HG03159 (cell line): ENCODE data around the gene TMEM225.
"Not testable (repeated sequence)": the region's sequence is repeated elsewhere in the genome, so short reads cannot be mapped to it uniquely, and the experiment has no call there.

Experiments
- ATAC-seq: cut with Tn5 transposase; IDR thresholded peaks from one replicate; pipeline ENCODE4 v1.9.1; 2021; ENCODE audit warnings: mild to moderate bottlenecking, moderate library complexity; ENCODE audit not compliant: unreplicated experiment

The TMEM225 gene, protein sequence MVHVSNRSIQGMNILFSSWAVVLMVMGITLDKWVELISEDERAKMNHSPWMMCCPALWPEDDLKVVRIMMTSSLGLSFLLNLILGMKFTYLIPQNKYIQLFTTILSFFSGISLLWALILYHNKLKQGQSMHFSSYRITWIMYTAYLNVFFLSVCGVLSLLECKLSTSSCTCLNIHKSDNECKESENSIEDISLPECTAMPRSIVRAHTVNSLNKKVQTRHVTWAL

DNA sequence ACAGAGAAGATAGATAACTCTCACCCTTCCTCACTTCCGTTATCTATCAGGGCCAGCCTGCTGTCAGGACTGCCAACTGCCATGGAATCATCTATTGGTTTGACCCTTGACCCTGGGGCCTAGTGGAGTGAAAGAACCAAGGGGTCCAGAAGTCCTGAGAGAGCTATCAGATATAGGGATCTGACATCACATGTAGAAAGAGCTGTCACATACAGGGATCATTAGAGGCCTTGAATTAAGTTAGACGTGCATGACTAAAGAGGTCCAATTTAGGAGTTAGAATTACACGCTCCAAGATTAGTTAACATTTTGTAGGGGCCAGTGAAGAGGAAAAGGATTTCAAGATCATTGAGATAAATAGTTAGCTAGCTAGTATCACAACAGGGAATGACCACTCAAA is at the start of gene TMEM225:
TSS of gene TMEM225 (minus strand) at position 101 of the 400 bp plus-strand sequence. CDS start 245 bp downstream, outside the sequence.
- ATAC-seq: no peak

DNA sequence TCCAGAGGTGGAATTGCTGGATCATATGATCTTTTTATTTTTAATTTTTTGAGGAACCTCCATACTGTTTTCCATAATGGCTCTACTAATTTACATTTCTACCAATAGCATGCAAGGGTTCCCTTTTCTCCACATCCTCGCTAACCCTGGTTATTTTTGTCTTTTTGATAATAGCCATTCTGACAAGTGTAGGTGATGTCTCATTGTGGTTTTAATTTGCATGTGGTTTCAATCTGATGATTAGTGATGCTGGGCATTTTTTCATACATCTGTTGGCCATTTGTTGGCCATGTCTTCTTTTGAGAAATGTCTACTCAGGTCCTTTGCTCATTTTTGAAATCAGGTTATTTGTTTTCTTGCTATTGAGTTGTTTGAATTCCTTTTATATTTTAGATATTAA is 38.6 kb upstream of the TMEM225 start:
- no peak for ATAC-seq

DNA sequence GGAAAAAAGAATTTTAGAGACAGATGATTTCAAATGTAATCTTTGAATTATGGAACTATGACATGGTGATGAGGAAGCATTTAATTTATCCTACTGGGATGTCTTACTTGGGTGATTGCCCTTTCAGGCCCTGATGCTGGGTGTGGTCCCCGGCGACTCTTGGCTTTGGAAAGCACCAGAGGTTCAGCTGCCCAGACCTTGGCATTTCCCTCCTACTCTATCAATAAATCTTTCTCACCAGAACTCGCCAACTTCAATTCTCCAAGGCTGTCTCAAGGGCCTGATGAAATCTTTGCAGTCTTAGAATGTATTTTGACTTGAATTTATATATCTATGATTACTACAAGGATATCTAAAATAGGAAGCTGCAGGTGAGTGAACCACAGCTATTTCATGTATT is 35.5 kb upstream of the TMEM225 start:
- no peak for ATAC-seq

DNA sequence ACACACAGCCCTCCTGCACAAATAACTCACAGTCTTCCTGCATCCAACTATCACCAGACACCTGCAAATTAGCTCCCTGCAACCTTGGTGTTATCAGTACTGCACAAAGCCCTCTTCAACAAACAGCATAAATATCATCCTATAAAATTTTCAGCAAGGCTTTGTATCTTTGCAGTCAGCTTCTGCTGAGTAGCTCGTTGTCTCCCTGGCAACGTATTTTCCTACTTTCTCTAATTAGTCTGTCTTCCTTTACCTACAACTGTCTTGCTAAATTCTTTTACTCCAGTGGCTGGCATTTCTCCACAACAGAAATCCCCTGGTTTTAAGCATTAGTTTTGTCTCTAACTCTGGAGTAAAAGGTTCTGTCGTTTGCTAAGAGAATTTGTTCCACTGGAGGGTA is 20.4 kb upstream of the TMEM225 start:
- ATAC-seq: no peak

DNA sequence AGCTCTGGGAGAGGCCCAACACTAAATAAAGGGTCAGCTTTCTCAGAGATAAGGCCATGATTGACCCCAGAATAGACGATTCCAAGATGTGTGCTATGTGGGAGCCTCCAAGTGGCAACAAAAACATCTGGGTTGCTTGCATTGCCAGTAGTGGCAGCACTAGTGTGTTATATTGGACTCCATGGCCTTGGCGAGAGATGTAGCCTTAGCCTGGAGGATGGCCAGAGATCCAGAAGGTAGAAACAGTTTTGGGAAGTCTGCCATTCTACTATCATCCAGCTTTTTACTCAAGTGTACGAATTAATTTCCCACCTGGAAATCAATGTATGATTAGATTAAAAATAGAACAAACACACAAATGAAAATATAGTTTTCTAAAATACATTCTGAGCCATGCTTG is 19.5 kb upstream of the TMEM225 start:
- no peak for ATAC-seq

DNA sequence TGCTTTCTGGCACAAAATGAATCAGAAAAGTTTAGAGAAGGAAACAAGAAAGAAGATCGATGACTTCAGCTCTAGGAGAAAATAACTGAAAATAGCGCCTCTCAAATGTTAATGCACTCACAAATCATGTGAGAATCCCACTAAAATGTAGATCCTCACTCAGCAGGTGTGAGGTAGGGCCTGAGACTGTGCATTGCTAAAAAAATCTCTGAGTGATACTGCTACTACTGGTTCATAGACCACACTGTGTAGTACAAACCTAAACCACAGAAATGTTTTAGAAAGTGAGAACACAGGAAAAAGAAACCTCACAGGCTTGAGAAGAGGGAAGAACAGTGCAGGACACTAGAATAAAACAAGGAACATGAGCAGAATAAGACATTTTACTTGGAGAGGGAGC is 18.5 kb upstream of the TMEM225 start:
- peak; percentile 69 for ATAC-seq

DNA sequence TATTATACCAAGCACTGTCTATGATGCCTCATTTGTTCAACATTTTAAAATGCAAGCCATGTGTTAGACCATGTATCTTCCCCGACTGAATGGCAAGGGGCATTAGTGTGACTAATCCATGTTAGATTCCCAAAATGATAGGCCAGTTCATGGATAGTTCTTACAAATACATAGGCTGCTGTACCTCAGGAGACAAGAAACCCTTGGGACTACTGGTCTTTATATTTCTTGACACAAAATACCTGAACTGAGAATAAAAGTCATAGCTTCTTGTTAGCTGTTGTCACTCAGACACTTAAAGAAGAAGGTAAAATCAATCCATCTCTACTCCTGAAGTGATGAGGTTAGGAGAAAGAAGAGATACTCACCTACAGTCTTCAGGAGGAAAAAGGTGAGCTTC is 16.4 kb upstream of the TMEM225 start, which contains the start of gene OR8D4:
TSS of gene OR8D4 (plus strand) at position 301 of the 400 bp plus-strand sequence. CDS start 4,265 bp downstream, outside the sequence.
- no peak for ATAC-seq

DNA sequence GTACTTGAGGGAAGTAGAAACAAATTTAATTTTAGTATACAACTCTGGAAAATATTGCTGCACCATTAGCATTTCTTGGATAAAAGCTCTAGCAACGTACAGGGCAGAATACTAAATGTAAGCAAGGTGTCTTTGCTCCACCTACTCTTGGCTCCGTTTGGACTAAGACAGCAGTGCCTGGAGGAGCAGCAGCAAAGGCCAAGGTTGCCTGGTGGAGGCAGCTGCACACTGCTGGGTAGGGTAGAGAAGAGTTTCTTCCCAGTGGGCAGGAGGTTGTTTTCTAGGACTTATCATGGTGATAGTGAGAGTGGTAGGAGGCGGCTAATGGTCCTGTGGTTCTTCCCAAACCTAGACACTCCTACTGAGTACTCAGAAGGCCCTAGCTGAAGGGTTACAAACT is 14.3 kb upstream of the TMEM225 start:
- ATAC-seq: no peak

DNA sequence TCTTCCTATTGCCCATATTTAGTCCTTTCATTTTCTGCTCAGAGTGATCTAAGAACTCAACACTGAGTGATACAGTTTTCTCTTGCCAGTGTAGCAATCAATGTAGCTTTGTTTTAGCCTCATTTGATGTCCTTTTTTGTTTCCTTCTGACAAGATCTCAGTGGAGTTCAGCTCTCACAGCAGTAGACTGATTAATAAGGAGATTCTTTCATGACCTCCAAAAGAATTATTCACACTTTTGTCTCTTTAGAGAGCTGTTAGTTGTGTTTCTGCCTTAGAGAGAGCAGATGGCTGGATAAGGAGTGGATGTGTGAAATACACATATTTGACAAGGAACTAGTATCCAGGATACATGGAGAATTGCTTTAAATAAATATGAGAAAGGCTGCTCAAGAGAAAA is 6.6 kb upstream of the TMEM225 start:
- no peak for ATAC-seq

DNA sequence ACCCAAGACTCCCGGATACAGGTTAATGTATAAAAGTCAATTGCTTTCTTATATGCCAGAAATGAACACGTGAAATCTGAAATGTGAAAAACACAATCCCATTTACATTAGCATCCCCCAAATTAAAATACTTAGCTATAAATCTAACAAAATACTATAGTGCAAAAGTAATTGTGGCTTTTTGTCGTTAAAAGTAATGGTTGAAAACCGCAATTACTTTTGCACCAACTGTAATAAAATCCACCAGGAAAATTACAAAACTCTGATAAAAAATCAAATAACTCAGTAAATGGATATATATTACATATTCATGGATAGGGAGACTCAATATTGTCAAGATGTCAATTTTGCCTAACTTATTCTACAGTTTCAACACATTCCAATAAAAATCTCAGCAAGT is 4.6 kb downstream of the TMEM225 start:
- ATAC-seq: no peak

DNA sequence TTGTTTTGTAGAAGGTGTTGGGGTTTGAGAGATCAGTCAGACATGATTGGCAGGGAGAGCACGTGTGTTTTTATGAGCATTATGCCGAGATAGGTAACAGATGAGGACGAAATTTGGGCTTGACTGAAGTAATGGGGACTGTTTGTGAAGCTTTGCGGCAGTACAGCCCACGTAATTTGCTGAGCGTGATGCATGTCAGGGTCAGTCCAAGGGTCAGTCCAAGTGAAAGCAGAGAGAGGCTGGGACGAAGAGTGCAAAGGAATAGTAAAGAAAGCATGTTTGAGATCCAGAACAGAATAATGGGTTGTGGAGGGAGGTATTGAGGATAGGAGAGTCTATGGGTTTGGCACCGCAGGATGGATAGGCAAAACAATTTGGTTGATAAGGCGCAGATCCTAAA is 17.7 kb downstream of the TMEM225 start:
- not testable (repeated sequence) for ATAC-seq

DNA sequence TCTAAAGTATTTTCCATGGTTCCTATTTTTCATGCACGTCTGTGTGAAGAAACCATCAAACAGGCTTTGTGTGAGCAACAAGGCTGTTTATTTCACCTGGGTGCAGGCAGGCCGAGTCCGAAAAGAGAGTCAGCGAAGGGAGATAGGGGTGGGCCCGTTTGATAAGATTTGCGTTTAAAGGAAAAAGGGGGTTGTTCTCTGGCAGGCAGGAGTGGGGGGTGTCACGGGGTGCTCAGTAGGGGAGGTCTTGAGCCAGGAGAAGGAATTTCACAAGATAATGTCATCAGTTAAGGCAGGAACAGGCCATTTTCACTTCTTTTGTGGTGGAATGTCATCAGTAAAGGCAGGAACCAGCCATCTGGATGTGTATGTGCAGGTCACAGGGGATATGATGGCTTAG is 20.2 kb downstream of the TMEM225 start:
- not testable (repeated sequence) for ATAC-seq

DNA sequence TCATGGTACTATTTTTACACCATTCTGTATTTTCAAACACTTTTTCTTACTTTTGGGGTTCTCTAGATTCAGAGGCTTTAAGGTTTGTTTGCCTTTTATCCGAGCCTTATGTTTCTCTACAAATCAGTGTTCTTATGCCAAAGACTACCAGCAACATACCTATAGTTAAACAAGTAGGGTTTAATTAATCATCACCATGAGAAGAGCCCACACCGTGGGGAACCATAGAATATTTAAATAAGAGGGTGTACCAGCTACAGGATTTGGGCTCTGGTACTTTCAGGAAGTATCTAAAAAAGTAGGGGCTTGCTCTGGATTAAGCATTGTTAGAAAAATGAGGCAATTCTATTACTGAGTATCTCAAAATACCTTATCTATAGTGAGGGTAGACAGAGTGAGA is 25.7 kb downstream of the TMEM225 start:
- ATAC-seq: no peak

DNA sequence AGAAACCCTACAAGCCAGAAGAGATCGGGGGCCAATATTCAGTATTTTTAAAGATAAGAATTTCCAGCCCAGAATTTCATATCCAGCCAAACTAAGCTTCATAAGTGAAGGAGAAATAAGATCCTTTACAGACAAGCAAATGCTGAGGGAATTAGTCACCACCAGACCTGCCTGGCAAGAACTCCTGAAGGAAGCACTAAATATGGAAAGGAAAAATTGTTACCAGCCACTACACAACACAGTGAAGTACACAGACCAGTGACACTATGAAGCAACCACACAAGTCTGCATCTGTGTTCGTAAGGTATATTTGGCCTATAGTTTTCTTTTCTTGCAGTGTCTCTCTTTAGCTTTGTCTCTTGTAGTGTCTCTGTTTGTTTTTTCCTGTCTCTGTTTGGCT is 29.0 kb downstream of the TMEM225 start:
- no peak for ATAC-seq

DNA sequence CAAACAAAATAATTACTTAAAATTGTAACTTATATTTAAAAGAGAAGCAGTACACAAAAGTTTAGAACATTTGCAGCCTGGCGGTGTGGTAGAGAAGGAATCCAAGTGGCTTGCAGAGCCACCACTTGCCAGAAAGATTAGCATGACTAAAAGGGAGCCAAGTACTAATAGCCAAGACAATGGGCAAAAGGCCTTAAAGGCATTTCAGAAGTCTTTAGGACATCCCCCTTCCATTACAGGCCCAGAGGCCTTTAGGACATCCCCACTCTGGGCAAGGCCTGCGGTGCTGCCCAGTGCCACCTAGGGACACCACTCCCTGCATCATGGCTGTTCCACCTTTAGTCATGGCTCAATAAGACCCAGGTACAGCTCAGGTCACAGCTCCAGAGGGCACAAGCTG is 32.4 kb downstream of the TMEM225 start:
- no peak for ATAC-seq

DNA sequence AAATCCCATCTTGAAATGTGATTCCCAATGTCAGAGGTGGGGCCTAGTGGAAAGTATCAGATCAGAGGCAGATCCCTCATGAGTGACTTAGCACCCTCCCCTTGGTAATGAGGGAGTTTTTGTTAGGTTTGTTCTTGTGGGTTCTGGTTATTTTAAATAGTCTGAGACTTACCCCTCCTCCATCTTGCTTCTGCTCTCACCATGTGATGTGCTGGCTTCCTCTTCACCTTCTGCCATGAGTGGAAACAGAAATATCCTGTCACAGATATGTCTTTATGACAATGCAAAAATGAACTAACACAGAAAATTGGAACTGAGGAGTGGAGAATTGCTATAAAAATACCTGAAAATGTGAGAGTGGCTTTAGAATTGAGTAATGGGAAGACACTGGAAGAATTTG is 33.1 kb downstream of the TMEM225 start:
- no peak for ATAC-seq

DNA sequence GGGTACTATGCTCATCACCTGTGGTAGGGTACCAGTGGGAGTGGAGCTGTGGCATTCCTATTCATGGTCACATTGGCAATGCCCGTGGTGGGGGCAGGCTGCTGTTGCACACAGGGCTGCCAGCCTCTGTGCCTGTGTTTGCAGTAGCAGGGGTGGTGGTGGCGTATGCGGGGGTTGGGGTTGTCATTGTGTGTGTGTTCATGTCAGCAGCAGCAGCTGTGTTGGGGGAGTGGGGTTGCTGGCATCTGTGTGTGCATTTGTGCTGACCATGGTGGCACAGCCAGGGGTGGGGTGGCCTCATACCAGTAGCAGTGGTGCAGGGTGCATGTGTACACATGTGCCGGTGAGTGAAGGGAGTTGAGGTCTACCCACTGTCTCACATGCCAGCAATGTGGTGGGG is 34.4 kb downstream of the TMEM225 start:
- no peak for ATAC-seq

DNA sequence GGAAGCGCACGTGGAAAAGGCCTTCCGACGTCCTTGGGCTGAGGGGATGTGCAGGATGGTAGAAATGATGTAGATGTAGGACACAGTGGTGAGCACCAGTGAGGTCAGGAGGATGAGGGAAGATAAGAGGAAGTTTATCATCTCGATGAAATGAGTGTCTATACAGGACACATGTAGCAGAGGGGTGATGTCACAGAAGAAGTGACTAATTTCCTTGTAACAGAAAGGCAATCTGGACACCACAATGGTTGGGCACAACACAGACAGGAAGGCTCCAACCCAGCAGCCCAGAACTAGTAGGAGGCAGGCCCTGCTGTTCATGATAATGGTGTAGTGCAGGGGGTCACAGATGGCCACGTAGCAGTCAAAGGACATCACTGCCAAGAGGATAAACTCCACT is 44.3 kb downstream of the TMEM225 start:
- no peak for ATAC-seq

DNA sequence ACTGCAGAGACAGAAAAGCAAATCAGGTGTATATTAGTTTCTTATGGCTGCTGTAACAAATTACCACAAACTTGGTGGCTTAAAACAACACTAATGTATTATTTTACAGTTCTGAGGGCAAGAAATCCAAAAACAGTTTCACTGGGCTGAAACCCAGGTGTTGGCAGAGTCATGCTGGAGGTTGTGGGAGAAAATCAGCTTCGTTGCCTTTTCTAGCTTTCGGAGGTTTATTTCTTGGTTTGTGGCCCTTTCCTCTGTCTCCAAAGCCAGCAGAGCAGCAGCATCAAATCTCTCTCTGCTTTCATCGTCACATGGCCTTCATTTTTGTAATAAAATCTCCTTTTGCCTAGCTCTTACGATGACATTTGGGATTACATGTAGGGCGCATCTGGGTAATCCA is 46.3 kb downstream of the TMEM225 start:
- no peak for ATAC-seq

DNA sequence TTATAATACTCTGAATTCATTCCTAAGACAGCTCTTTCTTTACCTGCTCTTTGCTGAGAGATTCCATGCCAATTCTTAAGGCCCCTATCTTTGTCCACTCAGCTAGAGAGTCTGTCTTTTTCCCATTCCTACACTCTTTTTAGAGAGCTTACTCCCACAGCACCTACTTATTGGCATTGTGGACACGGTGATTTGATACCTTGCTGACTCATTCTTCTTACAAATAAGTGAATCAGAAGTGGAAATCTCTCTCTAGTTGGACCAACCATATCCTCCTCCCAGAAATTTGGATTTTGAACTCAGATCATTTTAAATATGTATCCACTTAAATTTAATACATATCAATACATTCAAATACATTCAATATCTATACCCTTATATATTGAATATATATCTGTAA is 46.8 kb downstream of the TMEM225 start:
- ATAC-seq: no peak

DNA sequence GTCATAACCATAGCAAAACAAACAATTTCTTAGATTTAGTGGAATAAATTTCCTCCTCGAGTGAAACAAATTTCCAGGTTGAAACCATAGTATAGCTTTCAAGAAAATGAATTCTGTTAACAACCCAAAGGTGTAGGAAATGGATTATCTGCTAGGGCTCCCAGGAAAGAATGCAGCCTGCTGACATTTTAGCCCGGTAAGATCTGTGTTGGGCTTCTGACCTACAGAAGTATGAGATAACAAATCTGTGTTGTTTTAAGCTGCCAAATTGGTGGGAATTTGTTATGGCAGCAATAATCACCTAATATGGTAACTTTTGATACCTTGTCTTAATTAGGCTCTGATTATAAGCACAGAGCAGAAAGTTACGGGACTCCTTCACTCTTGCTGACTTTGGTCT is 47.3 kb downstream of the TMEM225 start:
- ATAC-seq: no peak

DNA sequence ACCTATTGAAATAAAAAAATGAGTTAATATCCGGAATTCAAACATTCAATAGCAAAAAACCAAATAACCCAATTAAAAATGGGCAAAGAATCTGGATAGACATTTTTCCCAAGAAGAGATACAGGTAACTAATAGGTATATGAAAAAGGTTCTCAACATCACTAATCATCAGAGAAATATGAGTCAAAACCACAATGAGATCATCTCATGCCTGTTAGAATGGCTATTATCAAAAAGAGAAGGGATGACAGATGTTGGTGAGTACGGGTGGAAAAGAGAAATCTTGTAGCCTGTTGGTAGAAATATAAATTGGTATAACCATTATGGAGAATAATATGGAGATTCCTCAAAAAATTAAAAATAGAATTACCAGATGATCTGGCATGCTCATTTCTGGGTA is 52.4 kb downstream of the TMEM225 start:
- ATAC-seq: no peak
